Fibroblast of the aortic adventitia (primary cell): Measurements from ENCODE around the gene TMEM82. TPM values are rescaled to one million over a fixed set of nuclear protein-coding genes. Genes with fewer than 3 reads are reported as not detected.

Source experiments
- DNase-seq: peaks from one replicate; pipeline ENCODE4 v3.0.0-alpha.2; 2010; ENCODE audit warnings: low read depth
- H3K4me3 ChIP-seq: 2 replicates; pipeline ENCODE4 v1.5.1; 2011; ENCODE audit warnings: low read depth, mild to moderate bottlenecking, control low read depth, low read length, moderate library complexity
- total RNA-seq: library from RNA; depleted of rRNA; stranded (reverse); fragments of >200 nt; gene quantifications from 2 replicates; pipeline ENCODE4 v1.2.3, GENCODE V29; 2012; ENCODE audit warnings: low replicate concordance
- TF ChIP-seq, protein P1 (sequence below): IDR thresholded peaks from 2 replicates; pipeline ENCODE4 v1.5.1; 2011; ENCODE audit warnings: mild to moderate bottlenecking, low read length, control low read depth, inconsistent platforms; ENCODE audit not compliant: insufficient read depth

The TMEM82 gene
- total RNA-seq, 1 donor, result not detected

GRCh38 chr1:15708486-15709137 lies 33.7 kb upstream of the TMEM82 start:
- no peak overlapping the region for H3K4me3 ChIP-seq
- no peak for DNase-seq
- TF ChIP-seq, protein P1, sequence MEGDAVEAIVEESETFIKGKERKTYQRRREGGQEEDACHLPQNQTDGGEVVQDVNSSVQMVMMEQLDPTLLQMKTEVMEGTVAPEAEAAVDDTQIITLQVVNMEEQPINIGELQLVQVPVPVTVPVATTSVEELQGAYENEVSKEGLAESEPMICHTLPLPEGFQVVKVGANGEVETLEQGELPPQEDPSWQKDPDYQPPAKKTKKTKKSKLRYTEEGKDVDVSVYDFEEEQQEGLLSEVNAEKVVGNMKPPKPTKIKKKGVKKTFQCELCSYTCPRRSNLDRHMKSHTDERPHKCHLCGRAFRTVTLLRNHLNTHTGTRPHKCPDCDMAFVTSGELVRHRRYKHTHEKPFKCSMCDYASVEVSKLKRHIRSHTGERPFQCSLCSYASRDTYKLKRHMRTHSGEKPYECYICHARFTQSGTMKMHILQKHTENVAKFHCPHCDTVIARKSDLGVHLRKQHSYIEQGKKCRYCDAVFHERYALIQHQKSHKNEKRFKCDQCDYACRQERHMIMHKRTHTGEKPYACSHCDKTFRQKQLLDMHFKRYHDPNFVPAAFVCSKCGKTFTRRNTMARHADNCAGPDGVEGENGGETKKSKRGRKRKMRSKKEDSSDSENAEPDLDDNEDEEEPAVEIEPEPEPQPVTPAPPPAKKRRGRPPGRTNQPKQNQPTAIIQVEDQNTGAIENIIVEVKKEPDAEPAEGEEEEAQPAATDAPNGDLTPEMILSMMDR, result no peak

- TF ChIP-seq, protein P1, result no peak
Measured at GRCh38 chr1:15709226-15709625, 33.1 kb upstream of the TMEM82 start.

GRCh38 chr1:15712168-15712567 lies 30.1 kb upstream of the TMEM82 start:
- TF ChIP-seq, protein P1, result no peak
- DNase-seq, result no peak

More at GRCh38 chr1:15709226-15709625, 33.1 kb upstream of the TMEM82 start:
- H3K4me3 ChIP-seq, result no peak overlapping the region
- no peak for DNase-seq

GRCh38 chr1:15714406-15715136 lies 27.7 kb upstream of the TMEM82 start:
- peak; percentile 83 for DNase-seq
- TF ChIP-seq, protein P1, result no peak

More at GRCh38 chr1:15712168-15712567, 30.1 kb upstream of the TMEM82 start:
- H3K4me3 ChIP-seq, result no peak overlapping the region

DNA sequence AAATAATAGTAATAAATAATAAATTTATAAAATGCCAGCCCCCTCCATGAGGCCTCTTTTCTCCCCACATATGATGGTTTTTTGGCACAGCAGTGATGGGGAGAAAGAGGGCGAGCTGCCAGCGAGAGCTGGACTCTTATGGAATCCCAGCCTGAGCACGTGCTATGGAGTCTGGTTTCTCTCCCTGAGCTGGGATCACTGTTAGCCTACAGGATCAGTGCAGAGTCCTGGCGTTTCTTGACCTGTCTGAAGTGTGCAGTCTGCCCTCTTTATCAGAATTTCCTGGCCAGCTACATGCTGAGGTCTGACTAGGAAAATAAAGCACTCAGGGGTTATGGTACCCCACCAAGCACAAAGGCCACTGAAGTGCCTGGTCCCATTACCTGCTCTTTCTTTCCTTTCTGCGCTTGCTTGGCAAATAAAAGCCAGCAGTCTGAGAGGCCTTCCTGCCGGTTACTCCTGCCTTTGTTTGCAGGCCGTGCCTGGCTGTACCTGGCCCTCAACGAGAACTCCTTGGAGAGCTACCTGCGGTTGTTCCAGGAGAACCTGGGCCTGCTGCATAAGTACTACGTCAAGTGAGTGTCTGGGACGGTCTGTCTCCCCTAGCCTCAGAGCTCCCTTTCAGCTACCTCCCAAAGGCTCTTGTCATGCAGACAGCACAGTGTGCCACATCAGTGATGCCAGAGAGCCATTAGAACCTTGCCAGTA lies 24.7 kb upstream of the TMEM82 start:
- TF ChIP-seq, protein P1, result no peak
- peak; percentile 28 for DNase-seq
- H3K4me3 ChIP-seq, result no peak overlapping the region

More at GRCh38 chr1:15714406-15715136, 27.7 kb upstream of the TMEM82 start:
- no peak overlapping the region for H3K4me3 ChIP-seq

GRCh38 chr1:15718199-15718601 lies 24.1 kb upstream of the TMEM82 start:
- TF ChIP-seq, protein P1, result no peak
- no peak for DNase-seq
- H3K4me3 ChIP-seq, result no peak overlapping the region
